Activated B cell treated with CpG ODN at 0.5 μM for 24 hours (primary cell): ENCODE results near the gene BCL6. TPM values are rescaled to one million over a fixed set of nuclear protein-coding genes. Genes with fewer than 3 reads are reported as not detected.
A peak's percentile ranks its signal among the peaks of the same experiment; 100 is the strongest.

Source experiments
- ATAC-seq: fragments of 200-7000 bp; cut with Tn5 transposase; one replicate; pipeline ENCODE4 v1.10.0; 2021; ENCODE audit warnings: low read depth, mild to moderate bottlenecking, moderate library complexity
- CTCF ChIA-PET: fragments of 350-600 bp; sonication (Branson Sonifier 250); formaldehyde crosslinking; loops from one replicate; lab custom pipeline; 2021; ENCODE audit warnings: antibody characterized with exemption; lab: Charles Lee
- POLR2A ChIA-PET: fragments of 350-600 bp; sonication (Branson Sonifier 250); formaldehyde crosslinking; loops from one replicate; lab custom pipeline; 2021; ENCODE audit warnings: antibody characterized with exemption; lab: Charles Lee
- DNase-seq: peaks from one replicate; pipeline ENCODE4 v3.0.0; 2022
- H3K27ac Mint-ChIP-seq: one replicate; pipeline ENCODE4 v1.8.0; 2020; ENCODE audit warnings: mixed read lengths
- H3K27me3 Mint-ChIP-seq: one replicate; pipeline ENCODE4 v1.8.0; 2021; ENCODE audit warnings: mixed read lengths
- H3K36me3 Mint-ChIP-seq: one replicate; pipeline ENCODE4 v1.8.0; 2021; ENCODE audit warnings: low read depth, mixed read lengths
- H3K4me1 Mint-ChIP-seq: one replicate; pipeline ENCODE4 v1.8.0; 2021; ENCODE audit warnings: mixed read lengths
- H3K4me3 Mint-ChIP-seq: one replicate; pipeline ENCODE4 v1.8.0; 2020; ENCODE audit warnings: mild to moderate bottlenecking, mixed read lengths
- H3K9me3 Mint-ChIP-seq: one replicate; pipeline ENCODE4 v1.8.0; 2020; ENCODE audit warnings: mixed read lengths
- intact Hi-C: fragments of 100-400 bp; cut with micrococcal nuclease; formaldehyde crosslinking; loops from one replicate; pipeline ENCODE4 v1.15.1; 2024
- total RNA-seq: library from RNA; stranded (reverse); gene quantifications from 2 replicates; pipeline ENCODE4 v1.2.3, GENCODE V29; 2022
- TF ChIP-seq, protein P1 (sequence below): fragments of 200-600 bp; IDR thresholded peaks from one replicate; pipeline ENCODE4 v1.8.0; 2022; ENCODE audit warnings: antibody characterized with exemption, mild to moderate bottlenecking

The BCL6 gene
- 100 and 112 TPM in 2 replicates for total RNA-seq

DNA sequence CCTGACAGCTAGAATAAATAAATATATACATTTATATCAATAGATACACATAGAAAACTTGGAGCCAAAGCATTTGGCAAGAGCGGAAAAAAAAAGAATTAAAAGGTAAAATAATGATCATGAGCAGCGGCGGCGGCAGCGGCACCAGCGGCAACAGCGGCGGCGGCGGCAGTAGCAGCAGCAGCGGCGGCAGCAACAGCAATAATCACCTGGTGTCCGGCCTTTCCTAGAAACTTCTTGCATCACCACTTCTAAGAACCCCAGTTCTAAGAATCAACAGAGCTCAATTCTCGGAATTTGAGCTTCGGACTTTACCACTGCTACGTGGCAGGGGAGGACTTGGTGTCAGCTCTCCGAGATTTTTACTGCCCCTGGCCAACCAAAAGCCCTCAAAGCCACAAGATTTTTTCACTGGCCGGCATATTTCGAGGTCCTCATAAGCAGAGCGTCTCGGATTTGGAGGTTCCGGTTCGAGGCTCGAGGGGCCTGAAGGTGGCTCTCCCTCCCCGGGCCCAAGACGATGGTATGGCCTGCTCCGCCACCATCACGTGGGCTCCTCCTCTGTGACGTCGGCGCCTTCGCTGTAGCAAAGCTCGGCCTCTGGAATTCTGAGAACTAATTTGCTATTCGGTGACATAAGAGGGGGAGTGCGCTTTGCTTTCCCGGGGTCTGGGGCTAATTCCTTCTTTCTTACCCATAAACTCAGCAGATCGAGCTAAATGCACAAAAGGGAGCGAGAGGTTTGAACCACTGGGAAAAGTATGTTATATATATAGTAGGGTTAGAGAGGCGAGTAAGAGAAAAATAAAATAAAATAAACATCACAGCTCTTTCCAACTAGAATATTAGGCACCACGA, at the start of gene BCL6:
Gene BCL6, minus strand, starts transcription at position 268 of the 858 bp plus-strand sequence. CDS start 11,775 bp downstream, outside the sequence.
- peak; percentile 77 for DNase-seq
- H3K4me1 Mint-ChIP-seq = peaks cover 79% of the 10 kb centered on the region
- TF ChIP-seq, protein P1, sequence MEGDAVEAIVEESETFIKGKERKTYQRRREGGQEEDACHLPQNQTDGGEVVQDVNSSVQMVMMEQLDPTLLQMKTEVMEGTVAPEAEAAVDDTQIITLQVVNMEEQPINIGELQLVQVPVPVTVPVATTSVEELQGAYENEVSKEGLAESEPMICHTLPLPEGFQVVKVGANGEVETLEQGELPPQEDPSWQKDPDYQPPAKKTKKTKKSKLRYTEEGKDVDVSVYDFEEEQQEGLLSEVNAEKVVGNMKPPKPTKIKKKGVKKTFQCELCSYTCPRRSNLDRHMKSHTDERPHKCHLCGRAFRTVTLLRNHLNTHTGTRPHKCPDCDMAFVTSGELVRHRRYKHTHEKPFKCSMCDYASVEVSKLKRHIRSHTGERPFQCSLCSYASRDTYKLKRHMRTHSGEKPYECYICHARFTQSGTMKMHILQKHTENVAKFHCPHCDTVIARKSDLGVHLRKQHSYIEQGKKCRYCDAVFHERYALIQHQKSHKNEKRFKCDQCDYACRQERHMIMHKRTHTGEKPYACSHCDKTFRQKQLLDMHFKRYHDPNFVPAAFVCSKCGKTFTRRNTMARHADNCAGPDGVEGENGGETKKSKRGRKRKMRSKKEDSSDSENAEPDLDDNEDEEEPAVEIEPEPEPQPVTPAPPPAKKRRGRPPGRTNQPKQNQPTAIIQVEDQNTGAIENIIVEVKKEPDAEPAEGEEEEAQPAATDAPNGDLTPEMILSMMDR = no peak
- no peaks in the 10 kb centered on the region for H3K27me3 Mint-ChIP-seq
- intact Hi-C loops = loop anchor here (1.0 to 10.0 kb wide), 11 partner anchors 32 to 1008 kb away; partner anchors contain the start of gene LPP
- peak within 1 kb of the TSS; percentile 98 for H3K4me3 Mint-ChIP-seq
- ChIA-PET CTCF (interaction anchor here (0.6 to 3.3 kb wide), 16 partner anchors 221 to 1210 kb away, joined by 3 to 42 read pairs (median 3); no protein-coding TSS in a partner anchor), POLR2A (interaction anchor here (0.6 to 8.4 kb wide), 73 partner anchors 8 to 1296 kb away, joined by 3 to 94 read pairs (median 6); partner anchors contain the start of gene LPP)
- peak; percentile 60 for ATAC-seq
- H3K9me3 Mint-ChIP-seq = no peaks in the 10 kb centered on the region
- H3K36me3 Mint-ChIP-seq = peaks cover 19% of the 10 kb centered on the region
- peak within 1 kb of the TSS; percentile 98 for H3K27ac Mint-ChIP-seq

DNA sequence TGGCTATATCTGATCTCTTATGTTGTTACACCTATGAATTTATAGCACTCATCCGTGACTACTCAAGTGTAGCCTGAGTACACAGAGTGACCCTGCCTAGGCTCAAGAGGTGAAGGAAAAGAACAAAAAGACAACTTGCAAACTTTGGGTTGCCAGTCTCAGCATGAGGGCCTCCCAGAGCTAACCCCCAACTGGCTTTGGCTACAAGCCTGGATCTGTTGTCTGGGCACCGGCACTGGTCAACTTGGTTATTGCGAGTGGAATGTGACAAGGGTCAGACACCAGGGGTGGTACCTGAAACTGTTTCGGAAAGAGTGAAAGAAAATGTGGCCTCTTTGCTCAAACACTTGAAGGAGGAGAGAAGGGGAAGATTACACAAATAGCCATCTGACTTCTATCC, 49.5 kb upstream of the BCL6 start:
- DNase-seq (no peak), ATAC-seq (no peak)
- Mint-ChIP-seq H3K36me3 (no peaks in the 10 kb centered on the region), H3K27me3 (no peaks in the 10 kb centered on the region), H3K27ac (no peak overlapping the region), H3K9me3 (no peaks in the 10 kb centered on the region), H3K4me3 (no peak overlapping the region), H3K4me1 (peaks cover 20% of the 10 kb centered on the region)
- CTCF ChIA-PET = interaction anchor here (0.9 kb wide), 1 partner anchor 11 kb away, joined by 3 read pairs; no protein-coding TSS in a partner anchor
- intact Hi-C loops = loop anchor here (5.0 kb wide), 1 partner anchor 32 kb away; no protein-coding TSS in a partner anchor
- TF ChIP-seq, protein P1 = no peak
- POLR2A ChIA-PET = no interaction called here

DNA sequence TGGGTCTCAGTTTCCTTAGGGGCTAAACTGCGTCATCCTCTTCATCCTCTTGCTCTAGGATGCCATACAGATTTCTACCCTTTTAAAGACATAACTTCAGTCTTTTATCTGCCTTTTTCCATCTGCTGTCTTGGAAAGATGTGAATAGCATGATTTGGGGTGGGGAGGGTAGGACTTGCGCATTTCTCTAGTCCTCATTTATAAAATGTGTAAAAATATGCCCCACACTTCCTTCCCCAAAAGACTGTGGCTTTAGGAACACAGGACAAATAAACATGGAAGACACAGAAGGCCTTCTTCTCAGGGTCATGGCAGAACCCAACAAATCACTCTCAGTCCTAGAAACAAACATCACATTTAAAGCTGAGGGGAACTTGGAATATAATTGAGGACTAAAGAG, 48.4 kb upstream of the BCL6 start:
- no peaks in the 10 kb centered on the region for H3K36me3 Mint-ChIP-seq
- TF ChIP-seq, protein P1 = no peak
- no peak overlapping the region for H3K27ac Mint-ChIP-seq
- ChIA-PET CTCF (no interaction called here), POLR2A (no interaction called here)
- H3K9me3 Mint-ChIP-seq = no peaks in the 10 kb centered on the region
- intact Hi-C loops = no loop called here
- H3K4me1 Mint-ChIP-seq = peaks cover 22% of the 10 kb centered on the region
- DNase-seq (no peak), ATAC-seq (no peak)
- no peaks in the 10 kb centered on the region for H3K27me3 Mint-ChIP-seq
- H3K4me3 Mint-ChIP-seq = no peak overlapping the region

DNA sequence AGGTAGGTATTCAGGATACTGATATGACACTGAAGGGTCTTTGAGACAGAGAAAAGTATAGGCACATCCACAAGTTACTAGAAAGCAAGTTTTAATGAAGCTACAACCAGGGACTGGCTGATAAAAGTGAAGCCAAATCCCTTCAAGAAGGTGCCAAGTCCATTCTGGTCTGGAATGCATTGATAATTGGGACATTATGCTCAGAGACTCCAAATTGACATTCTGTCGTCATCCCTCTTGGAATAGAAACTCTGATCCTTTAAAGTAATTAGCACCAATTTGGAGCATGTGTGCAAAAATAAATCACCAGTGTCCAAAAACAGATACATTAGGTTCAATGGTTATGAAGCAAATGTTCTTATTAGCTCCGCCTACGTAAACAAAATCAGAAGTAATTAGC, 47.3 kb upstream of the BCL6 start:
- Mint-ChIP-seq H3K27ac (no peak overlapping the region), H3K4me3 (no peak overlapping the region), H3K9me3 (no peaks in the 10 kb centered on the region), H3K4me1 (peaks cover 16% of the 10 kb centered on the region), H3K36me3 (no peaks in the 10 kb centered on the region), H3K27me3 (no peaks in the 10 kb centered on the region)
- TF ChIP-seq, protein P1 = no peak
- no peak for ATAC-seq
- ChIA-PET POLR2A (no interaction called here), CTCF (no interaction called here)
- intact Hi-C loops = no loop called here
- DNase-seq = no peak

DNA sequence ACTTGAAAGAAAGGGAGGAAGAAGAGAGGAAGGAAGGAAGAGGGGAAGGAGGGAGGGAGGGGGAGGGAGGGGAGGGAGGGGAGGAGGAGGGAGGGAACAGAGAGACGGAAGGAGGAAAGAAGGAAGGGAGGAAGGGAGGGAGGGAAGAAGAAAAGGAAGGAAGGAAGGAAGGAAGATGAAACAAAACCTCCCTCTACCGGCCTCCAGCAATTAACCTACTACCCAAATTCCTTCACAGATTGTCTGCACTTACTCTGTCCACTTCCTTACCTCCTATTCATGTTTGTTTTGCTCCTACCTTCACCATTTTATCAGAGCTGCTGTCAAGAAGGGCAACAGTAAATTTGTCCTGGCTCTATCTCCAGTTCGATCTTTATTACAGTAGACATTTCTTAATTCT, 44.6 kb upstream of the BCL6 start:
- ChIA-PET POLR2A (no interaction called here), CTCF (interaction anchor here (0.6 kb wide), 1 partner anchor 896 kb away, joined by 3 read pairs; no protein-coding TSS in a partner anchor)
- no peak overlapping the region for H3K4me3 Mint-ChIP-seq
- no peaks in the 10 kb centered on the region for H3K9me3 Mint-ChIP-seq
- peaks cover 16% of the 10 kb centered on the region for H3K4me1 Mint-ChIP-seq
- no peaks in the 10 kb centered on the region for H3K36me3 Mint-ChIP-seq
- H3K27ac Mint-ChIP-seq = no peak overlapping the region
- DNase-seq (no peak), ATAC-seq (no peak)
- H3K27me3 Mint-ChIP-seq = no peaks in the 10 kb centered on the region
- intact Hi-C loops = no loop called here
- TF ChIP-seq, protein P1 = no peak
